GM21723 (cell line): Measurements from ENCODE around the gene CARD11.
"Not testable (repeated sequence)": the region's sequence is repeated elsewhere in the genome, so short reads cannot be mapped to it uniquely, and the experiment has no call there.

Experiments
- ATAC-seq: cut with Tn5 transposase; IDR thresholded peaks from one replicate; pipeline ENCODE4 v1.9.1; 2021; ENCODE audit warnings: mild to moderate bottlenecking, moderate library complexity; ENCODE audit not compliant: unreplicated experiment

Gene CARD11

DNA sequence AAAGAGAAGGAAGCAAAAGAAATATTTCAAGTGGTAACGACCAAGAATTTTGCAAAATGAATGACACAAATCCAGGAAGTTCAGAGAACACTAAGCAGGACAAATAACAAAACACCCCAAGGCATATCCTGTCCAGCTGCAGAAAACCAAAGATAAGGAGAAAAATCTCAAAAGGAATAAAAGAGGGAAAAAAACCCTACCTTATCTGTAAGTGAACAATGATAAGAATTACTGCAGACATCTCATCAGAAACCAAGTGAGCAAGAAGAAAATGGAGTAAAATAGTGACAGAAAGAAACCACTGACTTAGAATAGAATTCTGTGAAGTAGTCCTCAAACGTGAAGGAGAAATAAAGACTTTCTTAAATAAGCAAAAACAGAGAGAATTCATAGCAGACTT lies 21.8 kb downstream of the CARD11 start:
- ATAC-seq = no peak

DNA sequence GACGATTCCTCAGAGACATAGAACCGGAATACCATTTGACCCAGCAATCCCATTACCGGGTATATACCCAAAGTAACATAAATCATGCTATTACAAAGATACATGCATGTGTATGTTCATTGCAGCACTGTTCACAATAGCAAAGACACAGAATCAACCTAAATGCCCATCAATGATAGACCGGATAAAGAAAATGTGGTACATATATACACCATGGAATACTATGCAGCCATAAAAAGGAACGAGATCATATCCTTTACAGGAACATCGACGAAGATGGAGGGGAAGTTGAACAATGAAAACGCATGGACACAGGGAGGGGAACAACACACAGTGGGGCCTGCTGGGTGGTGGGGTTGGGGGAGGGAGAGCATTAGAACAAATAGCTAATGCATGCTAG lies 22.4 kb downstream of the CARD11 start:
- not testable (repeated sequence) for ATAC-seq

DNA sequence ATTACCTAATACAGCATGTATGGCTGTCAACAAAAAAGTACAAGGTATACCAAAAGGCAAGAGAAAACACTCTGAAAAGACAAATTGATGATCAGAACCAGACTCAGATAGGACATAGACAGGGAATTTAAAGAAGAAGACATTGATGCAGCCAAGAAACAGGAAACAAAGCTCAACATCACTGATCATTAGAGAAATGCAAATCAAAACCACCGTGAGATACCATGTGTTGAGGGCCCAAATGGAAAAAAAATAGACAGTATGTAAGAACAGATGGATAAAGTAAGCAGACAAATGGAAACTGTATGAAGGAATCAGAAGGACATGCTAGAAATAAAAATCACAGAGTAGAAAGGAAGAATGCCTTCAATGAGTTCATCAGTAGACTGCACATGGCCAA lies 23.3 kb downstream of the CARD11 start:
- ATAC-seq = no peak

DNA sequence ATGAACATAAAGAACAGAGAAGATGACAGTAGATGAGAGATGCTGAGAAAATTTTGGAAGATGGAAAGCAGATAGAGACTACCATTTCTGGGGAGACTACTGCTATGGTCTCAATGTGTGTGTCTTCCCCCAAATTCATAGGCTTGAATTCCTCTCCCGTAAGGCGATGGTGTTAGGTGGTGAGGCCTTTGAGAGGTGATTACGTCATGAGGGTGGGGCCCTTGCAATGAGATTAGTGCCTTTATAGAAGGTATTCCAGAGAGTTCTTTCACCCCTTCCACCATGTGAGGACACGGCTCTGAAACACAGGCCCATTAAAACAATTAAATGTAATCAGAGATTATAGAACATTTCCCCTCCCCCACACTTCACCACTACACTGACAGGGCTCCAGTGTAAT lies 23.9 kb downstream of the CARD11 start:
- no peak for ATAC-seq

DNA sequence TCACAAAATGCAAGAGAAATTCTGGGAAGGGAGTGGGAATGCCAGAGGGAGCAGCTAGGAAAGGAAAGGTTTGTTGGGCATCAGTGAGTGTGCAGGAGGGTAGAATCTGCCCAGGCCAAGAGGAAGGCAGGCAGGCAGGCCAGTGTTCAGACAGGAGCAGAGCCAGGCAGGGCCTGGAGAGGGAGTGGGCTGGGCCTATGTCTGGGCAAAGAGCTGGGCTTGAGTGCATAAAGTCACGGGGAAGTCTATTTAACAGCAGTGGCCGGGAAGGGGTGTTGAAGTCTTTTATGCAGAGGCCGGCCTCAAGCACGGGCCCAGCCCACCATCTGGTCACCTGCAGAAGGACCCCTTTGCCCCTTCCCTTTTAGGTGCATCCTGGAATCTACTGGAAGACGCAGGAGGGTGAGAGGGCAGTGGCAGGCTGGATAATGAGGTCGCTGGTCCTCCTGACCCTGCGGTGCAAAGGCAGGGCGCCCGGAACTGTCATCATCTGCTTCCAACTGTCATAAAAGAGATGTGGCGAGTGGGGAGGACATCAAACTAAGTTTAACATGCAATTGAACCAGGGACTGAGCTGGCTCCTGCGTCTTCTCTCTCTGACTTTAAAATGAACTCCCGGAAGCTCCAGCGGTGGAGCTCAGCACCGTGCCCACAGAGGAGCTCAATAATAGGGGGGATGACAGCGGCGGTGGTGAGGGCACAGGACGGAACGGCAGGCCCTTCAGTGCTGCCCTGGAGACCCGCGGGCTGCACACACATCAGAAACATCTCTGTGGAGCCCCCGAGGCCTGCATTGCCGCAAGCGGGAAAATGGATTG lies 29.5 kb downstream of the CARD11 start:
- ATAC-seq = no peak

DNA sequence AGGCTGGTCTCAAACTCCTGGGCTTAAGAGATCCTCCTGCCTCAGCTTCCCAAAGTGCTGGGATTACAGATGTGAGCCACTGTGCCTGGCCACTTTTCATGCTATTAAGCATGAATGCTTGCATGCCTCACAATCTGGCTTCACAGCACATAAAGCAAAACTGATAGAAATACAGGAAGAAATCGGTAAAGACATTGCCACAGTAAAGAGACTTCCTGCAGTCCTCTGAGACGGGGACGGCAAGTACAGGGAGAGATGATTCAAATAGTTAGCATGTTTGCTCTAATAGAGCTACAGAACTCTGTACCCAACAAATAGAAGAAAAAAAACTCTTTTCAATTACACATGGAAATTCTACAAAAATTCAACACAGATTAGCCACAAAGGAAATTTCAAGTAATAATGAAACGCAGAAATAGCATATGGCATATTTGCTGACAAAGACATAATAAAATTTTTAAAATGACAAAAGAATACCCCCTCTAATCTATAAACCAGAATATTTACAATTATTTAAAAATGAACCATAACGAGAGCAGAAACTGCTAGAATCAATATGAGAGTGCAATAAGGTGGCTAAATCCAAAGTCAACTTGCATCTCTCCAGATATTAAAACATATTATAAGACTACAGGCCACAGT lies 32.3 kb downstream of the CARD11 start:
- no peak for ATAC-seq

DNA sequence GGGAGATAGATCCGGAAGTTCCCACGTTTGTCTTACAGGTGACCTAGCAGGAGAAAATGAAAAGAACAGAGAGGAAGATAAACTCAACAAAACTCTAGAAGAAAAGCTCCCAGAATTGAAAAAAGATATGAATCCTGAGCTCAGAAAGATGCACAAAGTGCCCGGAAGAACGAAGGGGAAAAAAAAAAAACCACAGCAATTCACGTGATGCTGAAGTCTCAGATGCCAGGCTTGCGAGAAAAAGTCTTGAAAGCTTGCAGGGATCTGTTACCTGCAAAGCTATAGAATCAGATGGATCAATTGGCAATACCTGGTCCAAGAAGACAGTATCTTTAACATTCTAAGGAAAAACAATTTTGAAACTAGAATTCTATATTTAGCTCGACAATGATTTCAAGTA lies 33.5 kb downstream of the CARD11 start:
- no peak for ATAC-seq

DNA sequence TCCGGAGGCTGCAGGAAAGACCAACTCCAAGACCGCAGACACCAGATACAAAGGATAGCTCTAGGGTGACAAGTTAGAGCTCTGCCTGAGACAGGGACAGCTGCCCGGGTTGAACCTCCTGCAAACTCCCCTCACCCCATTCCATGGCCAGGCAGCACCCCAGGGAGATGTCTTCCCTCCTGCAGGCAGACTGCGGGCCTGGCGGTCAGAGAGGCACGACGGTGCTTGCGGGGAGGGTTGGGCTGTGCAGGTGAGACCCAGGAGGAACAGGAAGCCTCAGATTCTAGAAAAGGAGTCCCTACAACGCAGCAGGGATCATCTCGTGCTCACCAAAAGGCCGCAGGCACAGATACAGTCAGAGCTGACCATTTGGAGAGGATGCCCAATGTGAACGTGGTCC lies 34.6 kb downstream of the CARD11 start:
- no peak for ATAC-seq

DNA sequence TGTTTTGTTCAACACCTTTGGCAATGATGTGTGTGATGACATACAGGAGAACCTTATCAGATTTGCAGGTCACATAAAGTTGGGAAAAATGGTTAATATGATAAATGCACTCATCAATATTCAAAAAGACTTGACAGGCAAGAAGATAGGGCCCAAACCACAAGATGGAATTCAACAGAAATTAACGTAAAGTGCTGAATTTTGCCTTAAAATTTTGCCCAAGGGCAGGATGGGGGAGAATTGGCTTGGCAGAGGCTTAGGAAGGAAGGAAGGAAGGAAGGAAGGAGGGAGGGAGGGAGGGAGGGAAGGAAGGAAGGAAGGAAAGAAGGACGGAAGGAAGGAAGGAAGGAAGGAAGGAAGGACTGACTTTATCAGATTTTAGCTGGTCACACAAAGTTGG lies 35.3 kb downstream of the CARD11 start:
- no peak for ATAC-seq

DNA sequence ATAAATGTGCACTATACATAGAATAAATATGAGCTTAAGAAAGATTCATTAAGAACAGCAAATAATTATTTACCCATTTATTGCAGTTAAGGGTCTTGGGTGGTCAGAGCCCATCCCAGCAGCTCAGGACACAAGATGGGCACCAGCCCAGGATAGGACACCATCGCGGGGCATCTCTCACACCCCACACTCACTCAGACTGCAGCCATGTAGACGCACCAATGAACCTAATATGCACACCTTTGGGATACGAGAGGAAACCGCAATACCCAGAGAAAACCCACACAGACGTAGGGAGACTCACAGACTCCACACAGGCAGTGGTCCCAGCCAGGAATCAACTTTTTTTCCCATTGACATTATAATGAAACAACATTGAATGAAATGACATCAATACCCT lies 36.0 kb downstream of the CARD11 start:
- ATAC-seq = no peak

DNA sequence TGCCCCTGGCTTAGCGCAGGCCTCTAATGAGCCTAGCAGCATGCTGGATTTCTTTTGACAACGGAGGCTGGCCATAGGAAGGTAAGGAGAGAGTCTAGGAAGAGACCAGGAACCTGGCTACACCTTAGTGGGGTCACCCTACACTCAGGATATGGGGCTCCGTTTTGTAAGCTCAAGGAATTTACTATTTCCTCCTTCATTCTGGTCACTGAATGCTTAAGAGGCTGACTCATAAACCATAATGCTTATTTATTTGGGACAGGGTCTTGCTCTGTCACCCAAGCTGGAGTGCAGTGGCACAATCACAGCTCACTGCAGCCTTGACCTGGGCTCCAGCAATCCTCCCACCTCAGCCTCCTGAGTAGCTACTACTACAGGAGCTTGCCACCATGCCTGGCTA lies 38.4 kb downstream of the CARD11 start:
- no peak for ATAC-seq

DNA sequence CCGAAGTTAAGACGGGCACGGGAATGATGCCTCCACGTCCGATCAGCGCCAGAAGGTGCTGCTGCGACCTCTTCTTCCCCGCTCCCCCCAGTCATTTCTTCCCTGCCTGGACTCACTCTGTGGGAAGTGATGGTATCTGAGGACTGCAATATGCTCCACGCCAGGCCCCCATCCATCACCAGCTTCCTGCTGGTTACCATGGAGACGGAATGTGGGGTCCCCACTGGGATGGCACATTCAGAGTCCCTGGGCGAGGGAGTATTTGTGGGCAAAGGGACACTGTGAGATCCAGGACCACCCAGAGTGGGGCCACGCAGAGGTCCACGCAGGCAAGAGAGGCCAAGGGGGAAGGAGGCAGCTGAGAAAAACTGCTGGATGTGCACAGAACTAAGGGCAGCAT lies 39.7 kb downstream of the CARD11 start:
- ATAC-seq = no peak

DNA sequence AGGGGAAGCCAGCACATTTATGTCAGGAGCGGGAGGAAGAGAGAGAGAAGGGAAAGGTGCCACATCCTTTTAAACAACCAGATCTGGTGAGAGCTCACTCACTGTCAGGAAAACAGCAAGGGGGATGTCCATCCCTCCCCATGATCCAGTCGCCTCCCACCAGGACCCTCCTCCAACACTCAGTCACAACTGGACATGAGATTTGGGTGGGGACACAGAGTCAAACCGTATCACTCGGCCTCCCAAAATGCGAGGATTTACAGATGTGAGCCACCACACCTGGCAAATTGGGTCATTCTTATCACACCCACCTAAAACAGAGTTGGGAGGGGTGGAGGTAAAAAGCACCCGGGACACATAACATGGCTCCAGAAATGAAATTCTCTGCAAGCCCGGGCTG lies 41.0 kb downstream of the CARD11 start:
- no peak for ATAC-seq

DNA sequence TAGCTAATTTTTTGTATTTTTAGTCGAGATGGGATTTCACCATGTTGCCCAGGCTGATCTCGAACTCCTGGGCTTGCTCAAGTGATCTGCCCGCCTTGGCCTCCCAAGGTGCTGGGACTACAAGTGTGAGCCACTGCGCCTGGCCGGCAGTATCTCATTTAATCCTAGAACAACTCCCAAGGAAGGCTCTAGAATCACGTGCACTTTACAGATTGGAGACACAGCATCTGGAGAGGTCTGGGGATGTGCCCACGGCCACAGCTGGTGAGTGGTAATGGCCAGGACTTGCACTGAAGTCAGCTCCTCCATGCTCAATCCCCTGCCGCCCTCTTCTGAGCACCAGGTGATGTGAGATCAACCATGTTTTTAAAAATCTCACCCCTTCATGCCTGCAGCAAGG lies 43.1 kb downstream of the CARD11 start:
- ATAC-seq = no peak

DNA sequence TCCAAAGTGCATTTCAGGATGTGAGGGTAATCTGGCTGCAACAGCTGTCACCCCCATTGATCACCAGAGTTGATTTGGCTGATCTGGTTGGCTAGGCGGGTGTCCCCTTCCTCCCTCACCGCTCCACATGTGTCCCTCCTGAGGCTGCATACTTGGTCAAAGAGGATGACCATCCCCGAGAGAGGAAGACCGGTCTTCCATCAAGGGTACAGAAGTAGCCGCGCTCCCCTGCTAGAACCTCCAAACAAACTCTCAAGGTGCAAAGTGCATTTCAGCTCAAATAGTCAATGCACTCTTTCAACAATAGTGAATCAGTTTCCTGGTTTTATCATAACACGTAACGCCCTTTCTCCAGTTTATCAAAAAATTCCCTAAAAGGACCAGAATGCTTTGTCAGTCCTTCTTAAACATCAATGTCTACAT lies 44.6 kb downstream of the CARD11 start:
- ATAC-seq = no peak

DNA sequence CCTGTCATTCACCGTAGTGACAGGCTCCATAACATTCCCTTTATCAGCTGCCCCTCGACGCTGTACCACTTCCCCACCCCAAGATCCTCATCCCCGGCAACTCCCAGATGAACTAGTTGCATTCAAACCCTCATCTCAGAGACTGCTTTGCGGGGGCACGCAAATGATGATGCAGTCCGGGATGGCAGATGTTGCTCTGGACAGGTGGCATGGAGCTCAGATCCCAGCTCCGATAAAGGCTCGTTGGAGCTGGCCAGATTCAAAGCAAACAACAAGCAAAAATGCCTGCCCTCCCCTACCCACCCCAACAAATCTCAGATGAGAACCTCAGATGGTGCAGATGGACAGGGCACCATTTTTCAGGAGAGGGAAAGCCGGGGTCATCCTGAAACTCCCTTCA lies 46.7 kb downstream of the CARD11 start:
- no peak for ATAC-seq

DNA sequence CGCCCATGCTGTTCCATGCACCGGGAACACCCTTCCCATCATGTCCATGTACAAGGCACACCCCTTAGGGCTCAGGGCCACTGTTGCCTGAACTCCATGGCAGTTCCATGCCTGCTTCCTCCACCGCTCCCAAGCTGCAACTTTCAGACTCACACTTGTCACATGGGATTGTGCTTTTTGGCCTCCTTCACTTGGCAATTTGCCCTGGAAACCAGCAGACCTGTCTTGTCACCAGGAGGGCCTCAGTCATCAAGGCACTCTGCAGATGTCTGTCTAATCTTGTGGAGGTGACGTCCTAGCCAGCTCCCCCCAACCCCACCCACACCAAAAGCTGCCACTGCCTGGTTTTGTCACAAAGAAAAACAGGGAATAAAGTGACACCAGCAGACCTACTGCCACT lies 47.5 kb downstream of the CARD11 start:
- ATAC-seq = no peak

DNA sequence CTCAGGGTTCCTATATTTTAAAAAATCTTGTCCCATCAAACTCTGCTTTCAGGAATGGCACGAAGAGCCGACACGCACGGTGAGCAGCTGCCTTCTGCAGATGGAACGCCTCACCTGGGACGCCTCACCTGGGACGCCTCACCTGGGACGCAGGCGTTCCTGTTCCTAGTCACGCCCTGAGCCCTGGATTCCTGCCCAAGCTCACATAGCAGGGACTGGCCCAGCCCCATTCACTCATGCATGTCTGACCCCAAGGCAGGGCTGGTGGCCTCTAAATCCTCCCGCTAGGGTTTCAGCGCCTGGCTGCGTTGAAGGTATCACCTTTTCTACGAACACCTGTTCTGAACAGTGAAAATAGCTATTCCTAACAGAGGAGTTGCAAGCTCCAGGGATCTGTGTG lies 49.8 kb downstream of the CARD11 start:
- ATAC-seq = no peak

DNA sequence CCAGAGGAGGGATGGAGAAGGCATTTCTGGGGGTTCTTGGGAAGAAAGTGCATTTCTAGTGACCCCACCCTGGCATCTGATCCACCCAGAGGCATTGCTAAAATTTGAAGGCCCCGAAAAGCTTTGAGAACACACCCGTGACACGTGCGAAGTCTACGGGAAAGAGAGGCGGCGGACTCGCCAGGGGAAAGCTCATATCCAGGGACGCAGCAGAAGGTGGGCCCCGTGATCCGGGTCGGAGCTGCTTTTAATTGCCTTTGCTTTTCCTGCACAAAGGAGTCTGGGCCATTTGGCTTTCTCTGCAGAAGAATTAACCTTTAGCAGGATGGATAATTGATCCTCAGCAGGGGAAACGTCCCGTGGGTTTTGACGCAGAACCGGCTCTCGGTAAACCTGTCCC lies 50.3 kb downstream of the CARD11 start:
- ATAC-seq = no peak

DNA sequence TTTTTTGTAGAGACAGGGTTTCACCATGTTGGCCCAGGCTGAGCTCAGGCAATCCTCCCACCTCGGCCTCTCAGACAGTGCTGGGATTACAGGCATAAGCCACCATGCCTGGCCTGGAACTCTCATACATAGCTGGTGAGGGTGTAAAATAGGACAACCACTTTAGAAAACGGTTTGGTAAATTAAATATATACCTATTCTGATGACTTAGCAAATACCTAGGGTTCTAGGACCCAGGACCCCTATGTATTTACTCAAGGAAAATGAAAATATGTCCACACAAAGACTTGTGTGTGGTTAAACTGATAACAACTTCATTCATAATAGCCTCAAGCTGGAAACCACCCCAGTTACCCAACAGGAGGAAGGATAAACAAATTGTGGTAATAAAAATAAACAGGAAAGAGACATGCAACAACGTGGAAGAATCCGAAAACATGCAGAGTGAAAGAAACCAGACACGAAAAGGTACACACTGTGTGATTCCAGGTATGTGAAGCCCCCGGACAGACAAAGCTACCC lies 52.7 kb downstream of the CARD11 start:
- ATAC-seq = no peak

DNA sequence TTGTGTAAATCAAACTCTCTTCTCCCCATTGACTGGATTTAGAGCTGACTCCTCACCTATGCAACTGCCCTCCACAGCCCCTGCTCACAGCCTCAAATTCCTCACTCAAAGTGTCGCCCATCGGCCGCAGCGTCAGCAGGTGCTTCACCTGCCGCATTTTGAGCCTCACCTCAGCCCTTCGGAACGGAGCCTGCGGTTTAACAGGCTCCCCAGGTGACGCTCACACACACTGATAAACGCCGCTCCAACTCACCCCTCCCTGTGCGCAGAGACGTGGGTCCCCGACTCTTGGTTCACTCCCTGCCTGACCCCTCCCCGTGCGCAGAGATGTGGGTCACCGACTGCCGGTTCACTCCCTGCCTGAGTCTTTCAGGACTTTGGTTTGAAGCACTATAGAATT lies 57.1 kb downstream of the CARD11 start:
- ATAC-seq = no peak

DNA sequence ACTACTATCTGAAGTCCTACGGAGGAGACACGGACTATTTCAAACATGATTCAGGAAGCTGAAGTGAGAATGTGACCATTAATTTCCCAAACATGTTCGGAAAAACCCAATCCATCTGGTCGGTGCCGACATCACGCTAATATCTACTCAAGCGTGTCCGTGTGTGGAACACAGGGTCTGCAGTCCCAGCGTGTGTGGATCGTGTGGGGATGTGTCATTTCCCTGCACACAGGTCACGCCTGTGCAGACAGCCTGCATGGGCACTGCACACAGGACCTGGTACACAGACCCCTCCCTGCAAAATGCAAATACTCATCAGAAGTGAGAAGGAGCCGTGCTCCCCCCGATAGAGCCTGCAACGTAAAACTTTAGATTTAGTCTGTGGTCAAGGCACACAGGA lies 57.8 kb downstream of the CARD11 start:
- ATAC-seq = no peak

DNA sequence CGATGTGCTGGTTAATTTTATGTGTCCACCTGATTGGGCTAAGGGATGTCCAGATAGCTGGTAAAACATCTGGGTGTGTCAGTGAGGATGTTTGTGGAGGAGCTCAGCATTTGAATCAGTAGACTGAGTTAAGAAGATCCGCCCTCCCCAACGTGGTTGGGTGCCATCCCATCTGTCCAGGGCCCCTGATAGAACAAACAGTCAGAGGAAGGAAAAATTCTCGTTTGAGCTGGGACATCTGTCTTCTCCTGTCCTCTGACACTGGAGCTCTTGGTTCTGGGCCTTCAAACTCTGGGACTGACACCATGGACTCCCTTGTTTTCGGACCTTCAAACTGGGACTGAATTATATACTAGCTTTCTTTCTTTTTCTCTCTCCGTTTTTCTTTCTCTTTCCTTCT lies 59.6 kb downstream of the CARD11 start:
- ATAC-seq = no peak
